MCF 10A (cell line): ENCODE data around the gene DENR. TPM values are rescaled to one million over a fixed set of nuclear protein-coding genes. Genes with fewer than 3 reads are reported as not detected.
"Not testable (repeated sequence)": the region's sequence is repeated elsewhere in the genome, so short reads cannot be mapped to it uniquely, and the experiment has no call there.

Experiments
- BruUV-seq: library from RNA; stranded (reverse); fragments of 400-500 nt; replicated peaks from 2 replicates; lab custom pipeline; 2021; lab: Mats Ljungman, UMichigan
- CTCF ChIA-PET: fragments of 300-600 bp; sonication (Branson Sonifier 250); formaldehyde crosslinking; extraction: SDS; loops from one replicate; lab custom pipeline; 2021; ENCODE audit warnings: antibody characterized with exemption, inconsistent platforms; lab: Yijun Ruan, JAX
- POLR2A ChIA-PET: fragments of 300-600, 350-650 bp; sonication (Branson Sonifier 250); formaldehyde crosslinking; extraction: SDS; loops from one replicate; lab custom pipeline; 2020; ENCODE audit warnings: antibody characterized with exemption, inconsistent platforms; lab: Yijun Ruan, JAX
- DNase-seq: peaks from one replicate; pipeline ENCODE4 v3.0.0-alpha.2; 2018; ENCODE audit not compliant: unreplicated experiment
- H3K27ac Mint-ChIP-seq: one replicate; pipeline ENCODE4 v1.8.0; 2022; ENCODE audit warnings: mild to moderate bottlenecking, low read depth, mixed read lengths; ENCODE audit not compliant: unreplicated experiment
- H3K27me3 Mint-ChIP-seq: one replicate; pipeline ENCODE4 v1.8.0; 2022; ENCODE audit warnings: mixed read lengths; ENCODE audit not compliant: insufficient read depth, unreplicated experiment
- H3K36me3 Mint-ChIP-seq: one replicate; pipeline ENCODE4 v1.8.0; 2022; ENCODE audit warnings: mild to moderate bottlenecking, moderate library complexity, mixed read lengths; ENCODE audit not compliant: insufficient read depth, unreplicated experiment
- H3K4me1 Mint-ChIP-seq: one replicate; pipeline ENCODE4 v1.8.0; 2022; ENCODE audit warnings: mixed read lengths; ENCODE audit not compliant: insufficient read depth, unreplicated experiment
- H3K4me3 Mint-ChIP-seq: one replicate; pipeline ENCODE4 v1.8.0; 2022; ENCODE audit warnings: mild to moderate bottlenecking, moderate library complexity, mixed read lengths; ENCODE audit not compliant: unreplicated experiment
- H3K9me3 Mint-ChIP-seq: one replicate; pipeline ENCODE4 v1.8.0; 2022; ENCODE audit warnings: mixed read lengths; ENCODE audit not compliant: unreplicated experiment
- CTCF ChIP-seq: fragments of 200-600 bp; IDR thresholded peaks from one replicate; pipeline ENCODE4 v1.8.0; 2022; ENCODE audit warnings: antibody characterized with exemption, mild to moderate bottlenecking; ENCODE audit not compliant: unreplicated experiment
- intact Hi-C: fragments of 100-400 bp; cut with micrococcal nuclease; formaldehyde crosslinking; loops from 2 replicates; pipeline ENCODE4 v1.14.1; 2022
- total RNA-seq: library from RNA; stranded (reverse); gene quantifications from 2 replicates; pipeline ENCODE4 v1.2.3, GENCODE V29; 2022

Gene DENR
- total RNA-seq, 1 experiment from 2014 or later = 104 TPM

DNA sequence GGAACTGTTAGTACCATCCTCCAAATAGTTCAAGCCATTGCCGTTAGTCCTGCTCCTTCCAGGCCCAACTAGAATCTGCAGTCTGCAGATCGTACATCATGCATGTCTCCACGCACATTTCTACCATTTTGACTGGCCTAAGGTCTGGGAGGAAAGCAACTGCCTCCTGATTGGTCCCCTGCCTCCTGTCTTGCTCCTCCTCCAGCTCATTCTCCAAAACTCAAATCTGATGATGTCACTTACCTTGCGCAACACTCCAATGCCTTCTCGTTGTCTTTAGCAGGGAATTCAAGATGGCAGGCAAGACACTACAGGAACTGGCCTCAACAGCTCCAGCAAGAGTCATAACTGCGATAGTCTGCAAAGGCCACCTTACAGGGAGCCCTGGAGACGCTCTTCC lies 12.3 kb upstream of the DENR start:
- POLR2A ChIA-PET = no interaction called here
- no peaks in the 10 kb centered on the region for H3K36me3 Mint-ChIP-seq
- no peaks in the 10 kb centered on the region for H3K27me3 Mint-ChIP-seq
- no peak for TF ChIP-seq CTCF
- H3K9me3 Mint-ChIP-seq = no peaks in the 10 kb centered on the region
- H3K27ac Mint-ChIP-seq = no peak overlapping the region
- H3K4me3 Mint-ChIP-seq = no peak overlapping the region
- BruUV-seq = no TSS peak
- DNase-seq = no peak
- CTCF ChIA-PET = no interaction called here
- intact Hi-C loops = no loop called here
- no peaks in the 10 kb centered on the region for H3K4me1 Mint-ChIP-seq

DNA sequence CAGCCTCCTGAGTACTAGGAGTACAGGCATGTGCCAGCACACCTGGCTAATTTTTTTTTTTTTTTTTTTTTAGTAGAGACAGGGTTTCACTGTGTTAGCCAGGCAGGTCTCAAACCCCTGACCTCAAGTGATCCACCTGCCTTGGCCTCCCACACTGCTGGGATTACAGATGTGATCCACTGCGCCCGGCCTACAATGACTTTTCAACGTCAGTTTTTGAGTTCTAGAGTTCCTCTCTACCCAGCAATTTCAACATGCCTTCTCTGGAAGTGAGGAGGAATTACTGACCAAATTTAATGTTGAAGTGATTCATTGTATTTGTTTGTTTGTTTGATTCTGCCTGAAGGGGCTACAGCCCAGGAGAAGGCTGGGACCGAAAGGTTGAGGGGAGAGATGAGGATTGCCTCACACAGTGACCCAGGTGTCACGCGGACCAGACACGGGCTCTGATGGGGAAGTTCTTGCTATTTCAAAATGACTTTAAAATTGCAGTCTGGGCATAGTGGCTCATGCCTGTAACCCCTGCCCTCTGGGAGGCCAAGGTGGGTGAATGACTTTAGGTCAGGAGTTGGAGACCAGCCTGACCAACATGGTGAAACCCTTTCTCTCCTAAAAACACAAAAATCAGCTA lies 8.6 kb upstream of the DENR start:
- Mint-ChIP-seq H3K4me3 (no peak overlapping the region), H3K27me3 (no peaks in the 10 kb centered on the region), H3K4me1 (no peaks in the 10 kb centered on the region), H3K9me3 (no peaks in the 10 kb centered on the region), H3K36me3 (no peaks in the 10 kb centered on the region), H3K27ac (no peak overlapping the region)
- intact Hi-C loops = no loop called here
- no peak for DNase-seq
- ChIA-PET CTCF (interaction anchor here (0.6 kb wide), 1 partner anchor 24 kb away, joined by 3 read pairs; no protein-coding TSS in a partner anchor), POLR2A (no interaction called here)
- TF ChIP-seq CTCF = no peak
- BruUV-seq = no TSS peak

DNA sequence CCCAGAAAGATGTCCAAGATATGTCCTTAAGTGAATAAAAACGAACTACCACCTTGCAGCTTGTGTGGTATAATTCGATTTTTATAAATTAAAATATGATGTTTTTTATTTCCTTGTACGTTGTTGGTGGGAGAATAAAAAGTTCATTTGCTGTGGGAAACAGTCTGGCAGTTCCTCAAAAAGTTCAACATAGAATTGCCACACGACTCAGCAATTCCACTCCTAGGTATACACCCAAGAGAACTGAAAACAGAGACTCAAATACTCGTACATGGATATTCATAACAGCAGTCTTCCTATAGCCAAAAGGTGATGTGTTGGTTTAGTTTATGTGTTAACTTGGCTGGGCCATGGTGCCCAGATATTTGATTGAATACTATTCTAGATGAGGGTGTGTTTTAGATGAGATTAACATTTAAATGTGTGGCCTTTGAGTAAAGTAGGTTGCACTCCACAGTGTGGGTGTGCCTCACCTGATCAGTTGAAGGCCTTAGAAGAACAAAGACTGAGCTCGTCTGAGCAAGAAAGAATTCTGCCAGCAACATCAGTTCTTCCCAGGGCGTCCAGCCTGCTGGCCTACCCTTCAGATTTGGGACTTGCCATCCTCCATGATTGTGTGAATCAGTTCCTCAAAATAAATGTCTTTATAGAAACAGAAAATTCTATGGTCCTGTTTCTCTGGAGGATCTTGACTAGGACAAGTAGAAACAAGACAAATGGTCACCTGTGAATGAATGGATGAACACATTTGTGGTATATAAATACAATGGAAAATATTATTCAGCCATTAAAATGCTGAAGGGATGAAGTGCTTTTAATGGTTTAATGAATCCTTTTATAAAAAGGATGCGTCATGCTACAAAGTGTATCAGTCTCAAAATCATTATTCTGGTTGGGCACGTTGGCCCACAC lies 5.1 kb upstream of the DENR start:
- H3K9me3 Mint-ChIP-seq = no peaks in the 10 kb centered on the region
- H3K36me3 Mint-ChIP-seq = no peaks in the 10 kb centered on the region
- no peak for DNase-seq
- ChIA-PET POLR2A (no interaction called here), CTCF (interaction anchor here (1.0 kb wide), 1 partner anchor 109 kb away, joined by 5 read pairs; no protein-coding TSS in a partner anchor)
- no peak overlapping the region for H3K27ac Mint-ChIP-seq
- intact Hi-C loops = no loop called here
- H3K4me3 Mint-ChIP-seq = no peak overlapping the region
- no peak for TF ChIP-seq CTCF
- no peaks in the 10 kb centered on the region for H3K4me1 Mint-ChIP-seq
- no peaks in the 10 kb centered on the region for H3K27me3 Mint-ChIP-seq
- BruUV-seq = no TSS peak

DNA sequence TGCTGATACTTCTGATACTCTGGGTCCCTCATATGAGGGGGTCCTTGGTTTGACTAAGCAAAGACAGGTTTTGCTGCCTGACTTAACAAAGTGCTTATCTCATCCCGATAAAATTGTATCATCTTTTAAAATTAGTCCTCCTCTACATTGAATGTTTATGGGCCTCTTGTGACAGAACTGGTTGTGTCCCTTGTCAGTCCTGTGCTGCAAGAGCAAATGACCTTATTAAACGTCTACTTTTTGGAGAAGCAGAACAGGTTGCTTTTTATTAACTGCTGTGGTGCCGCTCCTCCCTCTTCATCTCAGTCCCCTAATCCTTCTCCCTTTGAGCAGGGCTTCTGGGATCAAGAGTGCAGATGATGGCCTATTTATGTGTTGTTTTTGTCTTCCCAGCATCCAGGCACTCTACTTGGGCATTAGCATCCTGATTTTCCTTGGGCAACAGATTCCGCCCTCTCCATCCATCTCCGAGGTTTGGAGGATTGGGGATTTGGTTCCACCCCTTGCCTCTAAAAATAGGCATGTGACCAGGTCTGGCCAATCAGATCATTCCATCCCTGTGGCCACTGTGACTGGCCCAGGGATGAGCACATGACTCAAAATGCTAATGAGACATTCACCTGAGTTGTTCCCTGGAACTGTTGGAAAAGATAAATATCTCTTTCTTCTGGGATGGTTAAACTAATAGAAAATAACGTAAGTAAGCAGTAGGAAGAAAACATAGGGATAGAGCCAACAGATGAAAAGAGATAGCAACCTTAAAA lies 2.9 kb upstream of the DENR start:
- no peaks in the 10 kb centered on the region for H3K9me3 Mint-ChIP-seq
- H3K4me3 Mint-ChIP-seq = no peak overlapping the region
- no peak overlapping the region for H3K27ac Mint-ChIP-seq
- peaks cover 11% of the 10 kb centered on the region for H3K4me1 Mint-ChIP-seq
- no TSS peak for BruUV-seq
- CTCF ChIA-PET = interaction anchor here (0.6 to 1.2 kb wide), 3 partner anchors 11 to 797 kb away, joined by 3 to 6 read pairs (median 3); no protein-coding TSS in a partner anchor
- peaks cover 14% of the 10 kb centered on the region for H3K36me3 Mint-ChIP-seq
- POLR2A ChIA-PET = no interaction called here
- no peak for TF ChIP-seq CTCF
- no peak for DNase-seq
- intact Hi-C loops = loop anchor here (5.0 to 10.0 kb wide), 2 partner anchors 203 to 225 kb away; partner anchors contain the start of genes KNTC1 and RSRC2
- H3K27me3 Mint-ChIP-seq = no peaks in the 10 kb centered on the region

- CTCF ChIA-PET, POLR2A ChIA-PET, H3K27ac Mint-ChIP-seq, H3K27me3 Mint-ChIP-seq, H3K9me3 Mint-ChIP-seq, BruUV-seq, DNase-seq: not testable (repeated sequence)
- Mint-ChIP-seq H3K4me1 (peaks cover 19% of the 10 kb centered on the region), H3K36me3 (peaks cover 26% of the 10 kb centered on the region), H3K4me3 (peak overlapping the region; percentile 91)
- intact Hi-C loops = loop anchor here (5.0 to 10.0 kb wide), 2 partner anchors 201 to 226 kb away; partner anchors contain the start of genes KNTC1 and RSRC2
Observed at GRCh38 chr12:122750781-122751515, 1.7 kb upstream of the DENR start.
